ENCODE measurements around the gene SH2D7. TPM values are rescaled to one million over a fixed set of nuclear protein-coding genes. Genes with fewer than 3 reads are reported as not detected.

The SH2D7 gene
- total RNA-seq, 1 experiment from 2014 or later: not detected

DNA sequence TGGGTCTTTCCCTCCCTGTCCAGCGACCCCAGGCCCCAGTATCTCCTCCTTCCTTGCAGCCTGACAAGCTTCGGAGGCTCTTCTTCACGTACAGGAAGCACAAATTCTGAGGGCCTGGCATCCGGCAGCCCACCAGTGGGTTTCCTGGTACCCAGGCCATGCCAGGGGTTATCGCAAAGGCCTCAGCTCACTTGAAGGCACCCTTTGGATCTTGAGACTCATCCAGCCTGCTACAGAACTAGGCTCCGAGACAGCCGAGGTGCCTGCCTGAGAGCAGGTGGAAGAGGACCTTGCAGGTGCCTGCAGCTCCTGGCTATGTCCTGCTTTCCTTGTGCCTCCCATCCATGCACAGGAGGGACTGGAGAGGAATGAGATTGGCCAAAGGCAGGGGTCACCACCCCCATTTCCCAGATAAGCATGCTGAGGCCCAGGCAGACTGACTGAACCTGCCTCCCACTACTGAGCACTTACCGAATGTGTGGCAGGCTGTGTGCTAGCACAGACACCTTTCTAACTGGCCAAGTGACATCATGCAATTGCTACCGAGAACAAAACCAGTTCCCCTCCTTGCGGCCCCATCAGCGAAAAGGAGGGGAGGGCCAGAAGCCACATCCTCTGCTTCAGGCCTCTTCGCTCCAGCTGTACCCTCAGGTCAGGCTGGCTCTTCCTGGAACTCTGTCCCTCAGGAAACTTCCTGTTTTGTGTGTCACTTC, 11.2 kb downstream of the SH2D7 start:
- Histone ChIP-seq H2BK15ac (ENCODE audit: low read depth, low read length) (no peak overlapping the region), H2BK20ac (ENCODE audit: low read depth, low read length, poor library complexity, severe bottlenecking) (no peak overlapping the region), H3K23me2 (ENCODE audit: insufficient read length, low read depth, low read length, poor library complexity, severe bottlenecking) (no peaks in the 10 kb centered on the region), H3K79me2 (ENCODE audit: insufficient read depth, low read length) (no peaks in the 10 kb centered on the region), H2BK120ac (ENCODE audit: low read depth, low read length, poor library complexity, severe bottlenecking) (no peak overlapping the region), H3K27ac (ENCODE audit: insufficient read length, low read depth, low read length) (no peak overlapping the region), H3K4ac (ENCODE audit: low read depth, low read length) (no peak overlapping the region), H3K14ac (ENCODE audit: insufficient read depth, low read length) (no peak overlapping the region; the same call in 1 of the 2 replicates), H3K4me1 (ENCODE audit: insufficient read depth, low read length) (no peaks in the 10 kb centered on the region), H4K91ac (ENCODE audit: insufficient read length, low read depth, low read length) (no peak overlapping the region), H2BK12ac (ENCODE audit: insufficient read length, low read depth, low read length) (no peak overlapping the region), H3K79me1 (ENCODE audit: insufficient read depth, low read depth, low read length, poor library complexity, severe bottlenecking) (no peaks in the 10 kb centered on the region), H3K9ac (ENCODE audit: extremely low read depth, insufficient read length, low read length) (no peak overlapping the region), H4K5ac (ENCODE audit: insufficient read length, low read depth, low read length) (no peak overlapping the region), H3K23ac (ENCODE audit: insufficient read length, low read depth, low read length) (no peak overlapping the region), H3K4me2 (ENCODE audit: insufficient read depth, insufficient read length, low read length) (no peak overlapping the region), H2BK5ac (ENCODE audit: insufficient read length, low read length) (no peak overlapping the region), H2AFZ (ENCODE audit: low read length) (no peak overlapping the region), H4K8ac (replicated peaks; ENCODE audit: insufficient read length, low read depth, low read length) (no peak overlapping the region), H3T11ph (ENCODE audit: low read length) (no peak overlapping the region), H3K18ac (ENCODE audit: insufficient read length, low read depth, low read length) (no peak overlapping the region), H4K20me1 (ENCODE audit: control insufficient read depth, insufficient read depth, insufficient read length) (no peaks in the 10 kb centered on the region), H3K9me3 (ENCODE audit: control insufficient read depth, low read depth, low read length) (no peaks in the 10 kb centered on the region), H3K56ac (ENCODE audit: insufficient read length, low read depth, low read length) (no peak overlapping the region), H2AK5ac (ENCODE audit: insufficient read length, low read length) (no peak overlapping the region), H3K27me3 (ENCODE audit: insufficient read depth, low read length) (no peaks in the 10 kb centered on the region)
- Mint-ChIP-seq H3K9me3 (no peaks in the 10 kb centered on the region), H3K4me3 (no peak overlapping the region), H3K27me3 (ENCODE audit: low read depth) (peaks cover 3% of the 10 kb centered on the region; the same call in 1 of the 2 replicates), H3K27ac (no peak overlapping the region), H3K36me3 (ENCODE audit: insufficient read depth in 1 of 3, low read depth in 3 of 3) (peaks cover 4 to 14% (median 7%) of the 10 kb centered on the region in 3 experiments; a peak in 5 of 7 replicates), H3K4me1 (peaks cover 0 to under 1% of the 10 kb centered on the region in 2 experiments; a peak in 2 of 4 replicates)
- TF ChIP-seq CTCF (conservative IDR thresholded peaks at IDR 0.05): no peak
- no peak for DNase-seq
- no CpG with 5 or more reads among the region's 12 CpGs for WGBS (ENCODE audit: extremely low coverage, insufficient read length, low lambda C conversion rate)
